NCI-H2081 (cell line): ENCODE measurements around the gene SQSTM1.

Experiments used
- DNase-seq, 2 experiments: peaks; one replicate each; lab custom pipeline; 2025; lab: John Stamatoyannopoulos, UW

SQSTM1 gene

GRCh38 chr5:179874136-179874535, 53.4 kb downstream of the SQSTM1 start:
- DNase-seq, result no peak

GRCh38 chr5:179874536-179875292, 54.0 kb downstream of the SQSTM1 start:
- no peak for DNase-seq

- no peak for DNase-seq
Measured at GRCh38 chr5:179875741-179876609, 55.3 kb downstream of the SQSTM1 start.

- DNase-seq, result no peak
Measured at GRCh38 chr5:179876610-179876952, 55.9 kb downstream of the SQSTM1 start.

GRCh38 chr5:179878222-179879002, 57.7 kb downstream of the SQSTM1 start:
- DNase-seq, result no peak

GRCh38 chr5:179879003-179879689, 58.4 kb downstream of the SQSTM1 start:
- no peak for DNase-seq

- DNase-seq, result no peak
Measured at GRCh38 chr5:179879690-179880010, 58.9 kb downstream of the SQSTM1 start.

- DNase-seq, result no peak
Measured at GRCh38 chr5:179880066-179880650, 59.5 kb downstream of the SQSTM1 start.

- DNase-seq, result no peak
Measured at GRCh38 chr5:179880848-179881590, 60.3 kb downstream of the SQSTM1 start.

- no peak for DNase-seq
Measured at GRCh38 chr5:179882338-179882737, 61.6 kb downstream of the SQSTM1 start.

GRCh38 chr5:179883163-179883562, 62.5 kb downstream of the SQSTM1 start:
- DNase-seq, result no peak

- no peak for DNase-seq
Measured at GRCh38 chr5:179885491-179886090, 64.9 kb downstream of the SQSTM1 start.

- no peak for DNase-seq
Measured at GRCh38 chr5:179886190-179886911, 65.6 kb downstream of the SQSTM1 start.

- no peak for DNase-seq
Measured at GRCh38 chr5:179887095-179887494, 66.4 kb downstream of the SQSTM1 start.
